Measurements from ENCODE around the gene GRM1. TPM values are rescaled to one million over a fixed set of nuclear protein-coding genes. Genes with fewer than 3 reads are reported as not detected.
A peak's percentile ranks its signal among the peaks of the same experiment; 100 is the strongest.

Gene GRM1
- total RNA-seq, 1 donor from 2014 or later, result 0.09 TPM

DNA sequence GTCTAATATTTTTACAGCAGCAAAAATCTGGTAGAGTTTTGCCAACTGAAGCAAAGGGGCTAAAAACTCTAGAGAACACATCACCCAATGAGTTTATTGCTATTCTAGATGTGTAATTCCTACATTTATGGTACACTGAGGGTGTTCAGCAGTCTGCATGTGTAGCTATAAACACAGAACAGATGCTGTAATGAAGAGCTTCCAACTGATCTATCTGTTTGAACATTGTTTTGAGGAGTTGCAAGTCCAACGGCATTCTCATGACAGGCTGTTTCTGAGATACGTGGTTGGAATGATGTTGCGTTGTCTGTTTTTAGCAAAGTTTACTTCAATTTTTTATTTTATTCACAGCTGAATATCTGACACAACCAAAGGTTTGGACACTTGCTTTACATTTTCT lies 373.6 kb downstream of the GRM1 start:
- Histone ChIP-seq H3K27ac (no peak overlapping the region), H3K36me3 (no peaks in the 10 kb centered on the region), H3K4me3 (no peak overlapping the region), H3K27me3 (ENCODE audit: low read depth) (no peaks in the 10 kb centered on the region), H3K4me1 (no peaks in the 10 kb centered on the region), H3K9me3 (no peaks in the 10 kb centered on the region)
- ATAC-seq (no peak), DNase-seq (no peak)
- intact Hi-C loops (cut with DNase I), result no loop called here
- TF ChIP-seq, protein P1, sequence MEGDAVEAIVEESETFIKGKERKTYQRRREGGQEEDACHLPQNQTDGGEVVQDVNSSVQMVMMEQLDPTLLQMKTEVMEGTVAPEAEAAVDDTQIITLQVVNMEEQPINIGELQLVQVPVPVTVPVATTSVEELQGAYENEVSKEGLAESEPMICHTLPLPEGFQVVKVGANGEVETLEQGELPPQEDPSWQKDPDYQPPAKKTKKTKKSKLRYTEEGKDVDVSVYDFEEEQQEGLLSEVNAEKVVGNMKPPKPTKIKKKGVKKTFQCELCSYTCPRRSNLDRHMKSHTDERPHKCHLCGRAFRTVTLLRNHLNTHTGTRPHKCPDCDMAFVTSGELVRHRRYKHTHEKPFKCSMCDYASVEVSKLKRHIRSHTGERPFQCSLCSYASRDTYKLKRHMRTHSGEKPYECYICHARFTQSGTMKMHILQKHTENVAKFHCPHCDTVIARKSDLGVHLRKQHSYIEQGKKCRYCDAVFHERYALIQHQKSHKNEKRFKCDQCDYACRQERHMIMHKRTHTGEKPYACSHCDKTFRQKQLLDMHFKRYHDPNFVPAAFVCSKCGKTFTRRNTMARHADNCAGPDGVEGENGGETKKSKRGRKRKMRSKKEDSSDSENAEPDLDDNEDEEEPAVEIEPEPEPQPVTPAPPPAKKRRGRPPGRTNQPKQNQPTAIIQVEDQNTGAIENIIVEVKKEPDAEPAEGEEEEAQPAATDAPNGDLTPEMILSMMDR (IDR thresholded peaks at IDR 0.05), result no peak

DNA sequence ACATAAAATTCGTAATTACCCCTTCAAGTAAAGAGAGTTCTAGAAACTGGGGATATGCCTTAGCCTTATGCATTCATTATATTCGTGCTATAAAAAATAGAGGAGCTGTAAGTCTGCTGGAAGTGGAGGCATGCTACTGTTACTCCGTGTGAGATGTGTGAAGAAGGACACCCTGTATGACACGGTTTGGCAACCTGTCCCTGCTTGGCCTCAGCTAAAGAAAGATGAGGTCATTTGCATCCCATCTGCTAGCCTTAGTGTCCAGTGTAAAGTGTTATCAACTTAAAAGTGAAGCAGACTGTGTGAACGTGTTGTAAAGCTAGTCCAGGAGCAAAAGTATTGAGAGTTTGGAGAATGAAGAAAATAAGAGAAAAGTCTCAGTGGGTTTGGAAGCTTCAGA lies 379.7 kb downstream of the GRM1 start:
- DNase-seq (no peak), ATAC-seq (no peak)
- H3K9me3 ChIP-seq, result no peaks in the 10 kb centered on the region
- H3K4me1 ChIP-seq, result no peaks in the 10 kb centered on the region
- H3K4me3 ChIP-seq, result no peak overlapping the region
- intact Hi-C loops (cut with DNase I), result no loop called here
- TF ChIP-seq, protein P1 (IDR thresholded peaks at IDR 0.05), result no peak
- H3K27ac ChIP-seq, result no peak overlapping the region
- H3K27me3 ChIP-seq (ENCODE audit: low read depth), result no peaks in the 10 kb centered on the region
- no peaks in the 10 kb centered on the region for H3K36me3 ChIP-seq

DNA sequence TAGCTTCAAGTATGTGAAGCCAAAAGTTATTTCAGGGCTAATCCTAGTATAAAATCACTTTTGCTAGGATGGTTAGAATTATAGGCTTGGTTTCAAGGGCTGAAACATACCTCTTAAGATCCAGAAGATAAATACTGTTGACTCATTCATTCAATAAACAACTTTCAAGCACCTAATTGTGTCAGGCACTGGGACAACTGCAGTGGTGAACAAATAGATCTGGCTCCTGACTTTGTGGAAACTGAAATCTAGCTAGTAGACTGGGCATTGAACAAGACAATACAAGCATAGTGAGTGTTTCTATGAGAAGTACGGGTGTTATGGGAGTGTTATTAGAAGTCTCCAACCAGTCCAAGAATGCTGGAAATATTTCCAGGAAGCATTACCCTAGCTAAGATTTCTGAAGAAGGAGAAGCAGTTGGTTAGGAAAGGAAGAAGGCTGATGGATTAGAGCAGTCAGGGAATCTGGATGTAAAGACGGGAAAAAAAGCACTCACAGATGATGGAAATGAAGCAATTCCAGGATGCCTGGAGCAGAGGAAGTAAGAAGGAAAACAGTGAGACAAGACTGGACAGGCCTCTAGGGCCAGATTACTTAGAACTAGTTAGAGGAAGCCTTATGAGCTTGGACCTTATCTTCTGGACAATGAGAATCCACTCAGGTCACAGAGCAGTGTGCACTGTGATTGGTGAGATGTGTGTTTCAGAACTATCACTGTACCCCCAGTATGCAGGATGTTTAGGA lies 382.2 kb downstream of the GRM1 start:
- Histone ChIP-seq H3K36me3 (no peaks in the 10 kb centered on the region), H3K9me3 (no peaks in the 10 kb centered on the region), H3K27me3 (ENCODE audit: low read depth) (no peaks in the 10 kb centered on the region), H3K4me3 (no peak overlapping the region), H3K27ac (no peak overlapping the region), H3K4me1 (no peaks in the 10 kb centered on the region)
- DNase-seq (no peak), ATAC-seq (peak; percentile 77 to 93)
- intact Hi-C loops (cut with DNase I), result no loop called here
- TF ChIP-seq, protein P1 (IDR thresholded peaks at IDR 0.05), result no peak

DNA sequence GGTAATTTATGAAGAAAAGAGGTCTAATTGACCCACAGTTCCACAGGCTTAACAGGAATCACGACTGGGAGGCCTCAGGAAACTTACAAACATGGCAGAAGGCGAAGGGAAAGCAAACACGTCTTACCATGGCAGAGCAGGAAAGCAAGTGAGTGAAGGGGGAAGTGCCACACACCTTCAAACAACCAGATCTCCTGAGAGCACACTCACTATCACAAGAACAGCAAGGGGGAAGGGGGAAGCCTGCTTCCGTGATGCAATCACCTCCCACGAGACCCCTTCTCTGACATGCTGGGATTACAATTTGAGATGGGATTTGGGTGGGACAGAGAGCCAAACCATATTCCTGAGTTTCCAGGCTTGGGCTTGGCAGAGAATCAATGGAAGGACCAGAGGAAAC lies 390.7 kb downstream of the GRM1 start:
- H3K27me3 ChIP-seq (ENCODE audit: low read depth), result no peaks in the 10 kb centered on the region
- intact Hi-C loops (cut with DNase I), result no loop called here
- no peak overlapping the region for H3K27ac ChIP-seq
- TF ChIP-seq, protein P1 (IDR thresholded peaks at IDR 0.05), result no peak
- H3K4me1 ChIP-seq, result no peaks in the 10 kb centered on the region
- no peaks in the 10 kb centered on the region for H3K9me3 ChIP-seq
- no peaks in the 10 kb centered on the region for H3K36me3 ChIP-seq
- ATAC-seq, result no peak
- no peak for DNase-seq
- no peak overlapping the region for H3K4me3 ChIP-seq

DNA sequence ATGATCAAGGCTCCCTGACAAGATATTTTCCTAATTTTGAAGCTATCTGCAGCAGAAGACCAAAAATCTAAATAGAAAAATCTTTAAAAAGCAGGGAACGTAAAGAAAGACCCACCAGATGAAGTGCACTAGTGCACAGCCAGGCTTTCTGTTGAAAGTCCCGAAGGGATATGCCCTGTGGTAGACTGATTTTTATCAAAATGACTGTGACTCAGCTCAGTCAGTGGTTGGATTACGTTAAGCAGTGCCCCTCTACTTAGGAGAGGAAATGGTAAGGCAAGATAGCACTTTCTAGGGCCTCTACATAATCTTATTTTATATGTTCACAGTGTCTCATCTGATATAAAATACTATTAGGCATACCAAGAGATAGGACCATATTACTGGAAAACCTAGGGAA lies 391.4 kb downstream of the GRM1 start:
- H3K4me3 ChIP-seq, result no peak overlapping the region
- H3K4me1 ChIP-seq, result no peaks in the 10 kb centered on the region
- intact Hi-C loops (cut with DNase I), result no loop called here
- H3K27me3 ChIP-seq (ENCODE audit: low read depth), result no peaks in the 10 kb centered on the region
- no peak for ATAC-seq
- H3K27ac ChIP-seq, result no peak overlapping the region
- no peaks in the 10 kb centered on the region for H3K9me3 ChIP-seq
- no peak for DNase-seq
- no peaks in the 10 kb centered on the region for H3K36me3 ChIP-seq
- TF ChIP-seq, protein P1 (IDR thresholded peaks at IDR 0.05), result no peak
